Keratinocyte (primary cell): Measurements from ENCODE around the gene RNF13. TPM values are rescaled to one million over a fixed set of nuclear protein-coding genes. Genes with fewer than 3 reads are reported as not detected.

ENCODE experiments used
- DNase-seq: peaks from one replicate; pipeline ENCODE4 v3.0.0-alpha.2; 2011; ENCODE audit warnings: low read depth, missing footprints, low spot score
- FAIRE-seq: peaks from 2 replicates; lab custom pipeline; 2011; peaks lifted over from hg19 to GRCh38; lab: Jason Lieb, UNC
- H2AFZ ChIP-seq: 2 replicates; pipeline ENCODE4 v1.6.0; 2012; ENCODE audit warnings: low read length, control low read depth, inconsistent platforms; ENCODE audit not compliant: control insufficient read depth
- H3K27ac ChIP-seq: 2 replicates; pipeline ENCODE4 v1.5.1; 2011; ENCODE audit warnings: low read length; ENCODE audit not compliant: control insufficient read depth, insufficient read depth
- H3K27me3 ChIP-seq: 3 replicates; pipeline ENCODE4 v1.6.0; 2011; ENCODE audit warnings: low read length; ENCODE audit not compliant: control insufficient read depth, insufficient read depth; ENCODE audit errors: extremely low read depth
- H3K36me3 ChIP-seq, 2 experiments: 2 replicates in 1 of 2; 3 replicates in 1 of 2; pipeline ENCODE4 v1.5.1; 2011; ENCODE audit warnings: low read length in 2 of 2, mild to moderate bottlenecking in 1 of 2; ENCODE audit not compliant: control insufficient read depth in 2 of 2, insufficient read depth in 2 of 2; ENCODE audit errors: extremely low read depth in 1 of 2
- H3K4me1 ChIP-seq: 3 replicates; pipeline ENCODE4 v1.5.1; 2011; ENCODE audit warnings: low read length; ENCODE audit not compliant: control insufficient read depth, insufficient read depth; ENCODE audit errors: extremely low read depth
- H3K4me2 ChIP-seq: 3 replicates; pipeline ENCODE4 v1.6.0; 2011; ENCODE audit warnings: low read depth, low read length; ENCODE audit not compliant: control insufficient read depth, insufficient read depth; ENCODE audit errors: extremely low read depth
- H3K4me3 ChIP-seq, 3 experiments: fragments of 200-600 bp in 1 of 3; sonication (generic) in 1 of 3; 2 replicates in 2 of 3; 3 replicates in 1 of 3; pipeline ENCODE4 v1.5.1; 2011 to 2016; ENCODE audit warnings: low read length in 3 of 3, mild to moderate bottlenecking in 3 of 3, control low read depth in 2 of 3, inconsistent platforms in 1 of 3, low read depth in 1 of 3, mixed read lengths in 1 of 3, mixed run types in 1 of 3, moderate library complexity in 1 of 3; ENCODE audit not compliant: control insufficient read depth in 2 of 3, insufficient read depth in 2 of 3; ENCODE audit errors: extremely low read depth in 1 of 3
- H3K79me2 ChIP-seq: 2 replicates; pipeline ENCODE4 v1.6.0; 2012; ENCODE audit warnings: low read length; ENCODE audit not compliant: control insufficient read depth, insufficient read depth
- H3K9ac ChIP-seq: 3 replicates; pipeline ENCODE4 v1.6.0; 2011; ENCODE audit warnings: low read length; ENCODE audit not compliant: control insufficient read depth, insufficient read depth; ENCODE audit errors: extremely low read depth
- H3K9me1 ChIP-seq: 3 replicates; pipeline ENCODE4 v1.6.0; 2011; ENCODE audit warnings: low read length; ENCODE audit not compliant: control insufficient read depth, insufficient read depth; ENCODE audit errors: extremely low read depth
- H3K9me3 ChIP-seq: 2 replicates; pipeline ENCODE4 v1.5.1; 2012; ENCODE audit warnings: low read depth, low read length; ENCODE audit not compliant: control insufficient read depth
- H4K20me1 ChIP-seq: 3 replicates; pipeline ENCODE4 v1.6.0; 2011; ENCODE audit warnings: low read length; ENCODE audit not compliant: control insufficient read depth, insufficient read depth; ENCODE audit errors: extremely low read depth
- EZH2 ChIP-seq: IDR thresholded peaks from one replicate; pipeline ENCODE4 v1.6.1; 2012; ENCODE audit warnings: inconsistent platforms, mild to moderate bottlenecking, low read length, moderate library complexity
- dilution Hi-C: fragments of 300-500 bp; cut with MboI; formaldehyde crosslinking; loops from one replicate; pipeline ENCODE4 v1.7.0; 2020; ENCODE audit warnings: low sequenced_read_pairs; ENCODE audit not compliant: extremely low pct_ligation_motif_present
- polyA plus RNA-seq, 5 experiments: library from polyadenylated mRNA; depleted of rRNA in 3 of 5; stranded (reverse) in 3 of 5; stranded (forward) in 1 of 5; unstranded in 1 of 5; fragments of >200 nt; gene quantifications; 1 replicate in 1 of 5; 2 replicates in 3 of 5; 3 replicates in 1 of 5; pipeline versions ENCODE4 v1.2.1 to v1.2.3, GENCODE V29; 2011 to 2012; ENCODE audit warnings: missing spikeins in 2 of 5, low read depth in 1 of 5, low replicate concordance in 1 of 5
- TF ChIP-seq, protein P1 (sequence below), 3 experiments: IDR thresholded peaks in 1 of 3; conservative IDR thresholded peaks in 1 of 3; optimal IDR thresholded peaks in 1 of 3; 2 replicates in 2 of 3; 3 replicates in 1 of 3; pipeline versions ENCODE3 to v1.5.1; 2011; ENCODE audit warnings: low read length in 3 of 3, mild to moderate bottlenecking in 3 of 3, moderate library complexity in 2 of 3, control low read depth in 1 of 3, inconsistent platforms in 1 of 3; ENCODE audit not compliant: insufficient read depth in 2 of 3; ENCODE audit errors: extremely low read depth in 1 of 3

Gene RNF13
- polyA plus RNA-seq, 1 donor (not counting 4 experiments of a cell fraction or from before 2014, with no cell fraction given) = 57.4 TPM

- H3K9me1 ChIP-seq = no peaks in the 10 kb centered on the region
- FAIRE-seq (no peak), DNase-seq (no peak)
- H3K4me1 ChIP-seq = no peaks in the 10 kb centered on the region
- no peak overlapping the region for H3K4me2 ChIP-seq
- H3K36me3 ChIP-seq = no peaks in the 10 kb centered on the region
- TF ChIP-seq, protein P1, sequence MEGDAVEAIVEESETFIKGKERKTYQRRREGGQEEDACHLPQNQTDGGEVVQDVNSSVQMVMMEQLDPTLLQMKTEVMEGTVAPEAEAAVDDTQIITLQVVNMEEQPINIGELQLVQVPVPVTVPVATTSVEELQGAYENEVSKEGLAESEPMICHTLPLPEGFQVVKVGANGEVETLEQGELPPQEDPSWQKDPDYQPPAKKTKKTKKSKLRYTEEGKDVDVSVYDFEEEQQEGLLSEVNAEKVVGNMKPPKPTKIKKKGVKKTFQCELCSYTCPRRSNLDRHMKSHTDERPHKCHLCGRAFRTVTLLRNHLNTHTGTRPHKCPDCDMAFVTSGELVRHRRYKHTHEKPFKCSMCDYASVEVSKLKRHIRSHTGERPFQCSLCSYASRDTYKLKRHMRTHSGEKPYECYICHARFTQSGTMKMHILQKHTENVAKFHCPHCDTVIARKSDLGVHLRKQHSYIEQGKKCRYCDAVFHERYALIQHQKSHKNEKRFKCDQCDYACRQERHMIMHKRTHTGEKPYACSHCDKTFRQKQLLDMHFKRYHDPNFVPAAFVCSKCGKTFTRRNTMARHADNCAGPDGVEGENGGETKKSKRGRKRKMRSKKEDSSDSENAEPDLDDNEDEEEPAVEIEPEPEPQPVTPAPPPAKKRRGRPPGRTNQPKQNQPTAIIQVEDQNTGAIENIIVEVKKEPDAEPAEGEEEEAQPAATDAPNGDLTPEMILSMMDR (optimal IDR thresholded peaks at IDR 0.05 in 1 of 3, IDR thresholded peaks at IDR 0.05 in 1 of 3, conservative IDR thresholded peaks at IDR 0.05 in 1 of 3; ENCODE audit: extremely low read depth in 1 of 3, insufficient read depth in 2 of 3, low read length in 3 of 3) = no peak
- TF ChIP-seq EZH2 = no peak
- H3K27me3 ChIP-seq = no peaks in the 10 kb centered on the region
- no peak overlapping the region for H3K9ac ChIP-seq
- no peak overlapping the region for H2AFZ ChIP-seq
- H3K9me3 ChIP-seq = no peaks in the 10 kb centered on the region
- no peak overlapping the region for H3K4me3 ChIP-seq
- H3K79me2 ChIP-seq = no peaks in the 10 kb centered on the region
- H4K20me1 ChIP-seq = no peaks in the 10 kb centered on the region
- dilution Hi-C loops = no loop called here
- no peak overlapping the region for H3K27ac ChIP-seq
These were observed 107.1 kb downstream of the RNF13 start for GRCh38 chr3:149920119-149920518.

- Histone ChIP-seq H3K27me3 (no peaks in the 10 kb centered on the region), H3K4me3 (no peak overlapping the region), H3K36me3 (peaks cover 0 to 2% of the 10 kb centered on the region in 2 experiments), H3K4me1 (no peaks in the 10 kb centered on the region), H4K20me1 (no peaks in the 10 kb centered on the region), H3K4me2 (no peak overlapping the region), H3K9me1 (no peaks in the 10 kb centered on the region), H3K9ac (no peak overlapping the region), H2AFZ (no peak overlapping the region), H3K9me3 (peaks cover 3% of the 10 kb centered on the region), H3K79me2 (no peaks in the 10 kb centered on the region), H3K27ac (no peak overlapping the region)
- no peak for TF ChIP-seq EZH2
- TF ChIP-seq, protein P1 (optimal IDR thresholded peaks at IDR 0.05 in 1 of 3, IDR thresholded peaks at IDR 0.05 in 1 of 3, conservative IDR thresholded peaks at IDR 0.05 in 1 of 3; ENCODE audit: extremely low read depth in 1 of 3, insufficient read depth in 2 of 3, low read length in 3 of 3) = no peak
- dilution Hi-C loops = no loop called here
- FAIRE-seq = no peak
- DNase-seq = no peak
These were observed 120.0 kb downstream of the RNF13 start for GRCh38 chr3:149933008-149933407.
